Measurements from ENCODE around the gene SLC12A4. TPM values are rescaled to one million over a fixed set of nuclear protein-coding genes. Genes with fewer than 3 reads are reported as not detected.

Gene SLC12A4
- polyA plus RNA-seq, 2 of the 4 experiments (the other 2 are of a cell fraction), result 18.2 to 33.2 TPM

- TF ChIP-seq HES2 (IDR thresholded peaks at IDR 0.05) (no peak), SREBF2 (IDR thresholded peaks at IDR 0.05) (no peak), ZFP36 (IDR thresholded peaks at IDR 0.05; ENCODE audit: borderline replicate concordance, partially characterized antibody) (no peak), CEBPB (IDR thresholded peaks at IDR 0.05) (no peak)
Measured at GRCh38 chr16:67953641-67954375, 14.6 kb downstream of the SLC12A4 start (continued).

- FAIRE-seq (no peak), ATAC-seq (no peak), DNase-seq (ENCODE audit: low read depth in 1 of 2, low spot score in 1 of 2) (no peak)
- TF ChIP-seq HDAC2 (IDR thresholded peaks at IDR 0.05) (no peak), ESRRA (IDR thresholded peaks at IDR 0.05; ENCODE audit: borderline replicate concordance, low read length) (no peak), HEYL (CRISPR knock-in tag; IDR thresholded peaks at IDR 0.05) (no peak), BHLHE40 (IDR thresholded peaks at IDR 0.05; ENCODE audit: low read depth, low read length) (no peak), ZFP36 (IDR thresholded peaks at IDR 0.05; ENCODE audit: borderline replicate concordance, partially characterized antibody) (no peak), HOXB13 (CRISPR knock-in tag; IDR thresholded peaks at IDR 0.05; ENCODE audit: low read depth) (no peak), KDM5A (IDR thresholded peaks at IDR 0.05) (no peak), MYC (IDR thresholded peaks at IDR 0.05; ENCODE audit: borderline replicate concordance, low read length) (no peak), MAX (IDR thresholded peaks at IDR 0.05) (no peak), CHD2 (IDR thresholded peaks at IDR 0.05; ENCODE audit: low read length, partially characterized antibody) (no peak), EP300 (IDR thresholded peaks at IDR 0.05) (no peak), EHMT2 (IDR thresholded peaks at IDR 0.05; ENCODE audit: low read depth) (no peak), NPAS2 (CRISPR knock-in tag; IDR thresholded peaks at IDR 0.05; ENCODE audit: borderline replicate concordance) (no peak), CBX8 (IDR thresholded peaks at IDR 0.05) (no peak), HOXB5 (CRISPR knock-in tag; IDR thresholded peaks at IDR 0.05) (no peak), CBX2 (IDR thresholded peaks at IDR 0.05; ENCODE audit: borderline replicate concordance, low read depth) (no peak), FOSB (CRISPR knock-in tag; IDR thresholded peaks at IDR 0.05) (no peak)
- TF ChIP-seq, protein P1, sequence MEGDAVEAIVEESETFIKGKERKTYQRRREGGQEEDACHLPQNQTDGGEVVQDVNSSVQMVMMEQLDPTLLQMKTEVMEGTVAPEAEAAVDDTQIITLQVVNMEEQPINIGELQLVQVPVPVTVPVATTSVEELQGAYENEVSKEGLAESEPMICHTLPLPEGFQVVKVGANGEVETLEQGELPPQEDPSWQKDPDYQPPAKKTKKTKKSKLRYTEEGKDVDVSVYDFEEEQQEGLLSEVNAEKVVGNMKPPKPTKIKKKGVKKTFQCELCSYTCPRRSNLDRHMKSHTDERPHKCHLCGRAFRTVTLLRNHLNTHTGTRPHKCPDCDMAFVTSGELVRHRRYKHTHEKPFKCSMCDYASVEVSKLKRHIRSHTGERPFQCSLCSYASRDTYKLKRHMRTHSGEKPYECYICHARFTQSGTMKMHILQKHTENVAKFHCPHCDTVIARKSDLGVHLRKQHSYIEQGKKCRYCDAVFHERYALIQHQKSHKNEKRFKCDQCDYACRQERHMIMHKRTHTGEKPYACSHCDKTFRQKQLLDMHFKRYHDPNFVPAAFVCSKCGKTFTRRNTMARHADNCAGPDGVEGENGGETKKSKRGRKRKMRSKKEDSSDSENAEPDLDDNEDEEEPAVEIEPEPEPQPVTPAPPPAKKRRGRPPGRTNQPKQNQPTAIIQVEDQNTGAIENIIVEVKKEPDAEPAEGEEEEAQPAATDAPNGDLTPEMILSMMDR (IDR thresholded peaks at IDR 0.05), result no peak
- TF ChIP-seq, protein P2, sequence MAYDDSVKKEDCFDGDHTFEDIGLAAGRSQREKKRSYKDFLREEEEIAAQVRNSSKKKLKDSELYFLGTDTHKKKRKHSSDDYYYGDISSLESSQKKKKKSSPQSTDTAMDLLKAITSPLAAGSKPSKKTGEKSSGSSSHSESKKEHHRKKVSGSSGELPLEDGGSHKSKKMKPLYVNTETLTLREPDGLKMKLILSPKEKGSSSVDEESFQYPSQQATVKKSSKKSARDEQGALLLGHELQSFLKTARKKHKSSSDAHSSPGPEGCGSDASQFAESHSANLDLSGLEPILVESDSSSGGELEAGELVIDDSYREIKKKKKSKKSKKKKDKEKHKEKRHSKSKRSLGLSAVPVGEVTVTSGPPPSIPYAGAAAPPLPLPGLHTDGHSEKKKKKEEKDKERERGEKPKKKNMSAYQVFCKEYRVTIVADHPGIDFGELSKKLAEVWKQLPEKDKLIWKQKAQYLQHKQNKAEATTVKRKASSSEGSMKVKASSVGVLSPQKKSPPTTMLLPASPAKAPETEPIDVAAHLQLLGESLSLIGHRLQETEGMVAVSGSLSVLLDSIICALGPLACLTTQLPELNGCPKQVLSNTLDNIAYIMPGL (CRISPR knock-in tag; IDR thresholded peaks at IDR 0.05; ENCODE audit: borderline replicate concordance), result no peak
- TF ChIP-seq, protein P3, sequence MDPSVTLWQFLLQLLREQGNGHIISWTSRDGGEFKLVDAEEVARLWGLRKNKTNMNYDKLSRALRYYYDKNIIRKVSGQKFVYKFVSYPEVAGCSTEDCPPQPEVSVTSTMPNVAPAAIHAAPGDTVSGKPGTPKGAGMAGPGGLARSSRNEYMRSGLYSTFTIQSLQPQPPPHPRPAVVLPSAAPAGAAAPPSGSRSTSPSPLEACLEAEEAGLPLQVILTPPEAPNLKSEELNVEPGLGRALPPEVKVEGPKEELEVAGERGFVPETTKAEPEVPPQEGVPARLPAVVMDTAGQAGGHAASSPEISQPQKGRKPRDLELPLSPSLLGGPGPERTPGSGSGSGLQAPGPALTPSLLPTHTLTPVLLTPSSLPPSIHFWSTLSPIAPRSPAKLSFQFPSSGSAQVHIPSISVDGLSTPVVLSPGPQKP (IDR thresholded peaks at IDR 0.05; ENCODE audit: low read depth, low read length), result no peak
- Histone ChIP-seq H3K4me1 (no peaks in the 10 kb centered on the region), H3K9me3 (no peaks in the 10 kb centered on the region), H3K27ac (no peak overlapping the region), H3K4me2 (no peak overlapping the region), H3K4me3 (no peak overlapping the region)
- WGBS (ENCODE audit: missing lambda C conversion rate), result 81% methylated on average over 9 of the region's 12 CpGs
- POLR2A ChIA-PET, result no interaction called here
- CTCF ChIA-PET, result interaction anchor here (1.1 to 8.4 kb wide), 3 partner anchors 10 to 135 kb away, joined by 3 to 54 read pairs (median 4); partner anchors contain the start of gene LCAT
Measured at GRCh38 chr16:67951485-67951884, 17.0 kb downstream of the SLC12A4 start.

Measured in A549 (cell line).